Natural killer cell (primary cell): ENCODE results near the gene KLK15. TPM values are rescaled to one million over a fixed set of nuclear protein-coding genes. Genes with fewer than 3 reads are reported as not detected.

Source experiments
- ATAC-seq, 3 donors: fragments of 150-1000 bp in 2 of 3; fragments of 200-7000 bp in 1 of 3; cut with Tn5 transposase; 1 replicate in 1 of 3; 2 replicates in 2 of 3; pipeline ENCODE4 v1.10.0; 2021; ENCODE audit warnings: mild to moderate bottlenecking in 2 of 3, moderate library complexity in 2 of 3
- DNase-seq, 2 donors: peaks; one replicate each; pipeline versions ENCODE4 v3.0.0 to v3.0.0-alpha.2; 2013 to 2021; ENCODE audit warnings: mixed read lengths in 1 of 2
- H3K27ac ChIP-seq: one replicate; pipeline ENCODE4 v1.5.1; 2013; ENCODE audit warnings: mild to moderate bottlenecking, low read length
- H3K27me3 ChIP-seq: one replicate; pipeline ENCODE4 v1.6.1; 2013; ENCODE audit warnings: low read length; ENCODE audit not compliant: control insufficient read depth, insufficient read depth
- H3K36me3 ChIP-seq: one replicate; pipeline ENCODE4 v1.6.1; 2013; ENCODE audit warnings: low read length; ENCODE audit not compliant: control insufficient read depth, insufficient read depth
- H3K4me1 ChIP-seq: one replicate; pipeline ENCODE4 v1.6.1; 2013; ENCODE audit warnings: low read length; ENCODE audit not compliant: control insufficient read depth, insufficient read depth
- H3K4me3 ChIP-seq: one replicate; pipeline ENCODE4 v1.5.1; 2013; ENCODE audit warnings: low read length
- H3K9me3 ChIP-seq: one replicate; pipeline ENCODE4 v1.6.1; 2013; ENCODE audit warnings: low read length; ENCODE audit not compliant: control insufficient read depth, insufficient read depth
- H3K27ac Mint-ChIP-seq, 2 donors: one replicate each; pipeline ENCODE4 v1.8.0; 2022; ENCODE audit warnings: mild to moderate bottlenecking in 2 of 2, mixed read lengths in 2 of 2, moderate library complexity in 1 of 2
- H3K27me3 Mint-ChIP-seq, 2 donors: one replicate each; pipeline ENCODE4 v1.8.0; 2022; ENCODE audit warnings: low read depth in 2 of 2, mixed read lengths in 2 of 2
- H3K36me3 Mint-ChIP-seq: one replicate; pipeline ENCODE4 v1.8.0; 2022; ENCODE audit warnings: mixed read lengths
- H3K4me1 Mint-ChIP-seq, 2 donors: one replicate each; pipeline ENCODE4 v1.8.0; 2022; ENCODE audit warnings: mixed read lengths in 2 of 2
- H3K4me3 Mint-ChIP-seq: one replicate; pipeline ENCODE4 v1.8.0; 2022; ENCODE audit warnings: mild to moderate bottlenecking, moderate library complexity, mixed read lengths
- H3K9me3 Mint-ChIP-seq, 2 donors: one replicate each; pipeline ENCODE4 v1.8.0; 2022; ENCODE audit warnings: mixed read lengths in 2 of 2
- WGBS: methylation state at CpG from one replicate; pipeline ENCODE4 v1.1.7; 2013; ENCODE audit warnings: missing lambda C conversion rate; ENCODE audit not compliant: insufficient coverage; 5-methylcytosine and 5-hydroxymethylcytosine counted together
- intact Hi-C: fragments of 100-400 bp; cut with micrococcal nuclease; formaldehyde crosslinking; loops from one replicate; pipeline ENCODE4 v1.14.2; 2022
- total RNA-seq, 4 donors: library from RNA; stranded (reverse); fragments of 120-200 nt in 1 of 4; gene quantifications; one replicate each; pipeline versions ENCODE4 v1.2.3 to v1.2.4, GENCODE V29; 2013 to 2022
- TF ChIP-seq, protein P1 (sequence below): fragments of 200-600 bp; IDR thresholded peaks from one replicate; pipeline ENCODE4 v1.8.0; 2022; ENCODE audit warnings: antibody characterized with exemption

Gene KLK15
- total RNA-seq, 3 donors from 2014 or later (not counting 1 experiment from before 2014, with no cell fraction given), result not detected

DNA sequence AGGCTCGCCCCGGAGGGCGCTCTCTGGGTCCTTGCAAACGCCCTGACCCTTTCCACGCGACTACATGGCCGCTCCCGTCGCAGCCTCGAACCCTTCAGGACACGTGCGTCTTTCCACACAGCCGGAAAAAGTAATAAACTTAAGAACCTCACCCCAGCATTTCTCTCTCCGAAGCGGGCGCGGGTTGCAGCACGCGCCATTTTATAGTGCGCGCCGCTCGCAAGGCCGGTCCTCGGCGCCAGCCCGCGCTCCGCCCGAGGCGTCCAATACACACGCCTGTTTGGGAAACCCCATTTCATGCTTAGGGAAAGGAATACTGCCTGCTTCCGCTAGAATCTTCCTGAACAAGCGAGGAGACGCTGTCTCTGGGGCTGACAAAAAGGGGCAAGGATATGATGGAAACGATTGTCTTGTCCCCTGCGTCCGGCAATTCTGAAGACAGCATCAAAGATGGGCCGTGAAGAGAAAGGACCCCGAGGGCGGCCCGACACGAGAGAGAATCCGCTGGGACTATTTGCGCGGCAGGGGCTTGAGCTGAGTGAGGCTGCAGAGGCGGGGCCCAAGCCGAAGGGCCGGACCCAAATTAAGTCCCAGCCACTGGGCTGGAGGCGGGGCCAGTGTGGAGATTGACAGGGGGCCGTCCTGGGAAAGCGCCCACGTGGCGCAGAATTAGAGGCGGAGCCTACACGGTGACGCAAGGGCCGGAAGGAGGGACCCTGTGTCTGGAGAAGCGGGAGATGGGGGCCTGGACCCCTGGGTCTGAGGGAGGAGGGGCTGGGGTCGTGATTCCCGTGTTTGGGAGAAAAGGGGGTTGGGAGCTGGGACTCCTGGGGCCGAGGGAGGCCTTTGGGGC, 28.7 kb downstream of the KLK15 start:
- H3K27me3 ChIP-seq, result no peaks in the 10 kb centered on the region
- H3K27ac Mint-ChIP-seq, result peak overlapping the region; percentile 100
- no peaks in the 10 kb centered on the region for H3K36me3 Mint-ChIP-seq
- peaks cover 23 to 43% of the 10 kb centered on the region in 2 donors for H3K4me1 Mint-ChIP-seq
- peak overlapping the region; percentile 86 for H3K4me3 ChIP-seq
- no peaks in the 10 kb centered on the region for H3K27me3 Mint-ChIP-seq
- peak; percentile 94 to 98 (median 95) for ATAC-seq
- H3K9me3 Mint-ChIP-seq, result no peaks in the 10 kb centered on the region
- peaks cover 7% of the 10 kb centered on the region for H3K36me3 ChIP-seq
- intact Hi-C loops, result loop anchor here (10.0 kb wide), 1 partner anchor 80 kb away; the partner anchor contains the start of gene CLEC11A
- WGBS, result under 1% methylated on average over 62 of the region's 62 CpGs
- peak overlapping the region; percentile 94 for H3K27ac ChIP-seq
- peaks cover 17% of the 10 kb centered on the region for H3K4me1 ChIP-seq
- peak; percentile 97 to 98 for DNase-seq
- H3K4me3 Mint-ChIP-seq, result peak overlapping the region; percentile 99
- TF ChIP-seq, protein P1, sequence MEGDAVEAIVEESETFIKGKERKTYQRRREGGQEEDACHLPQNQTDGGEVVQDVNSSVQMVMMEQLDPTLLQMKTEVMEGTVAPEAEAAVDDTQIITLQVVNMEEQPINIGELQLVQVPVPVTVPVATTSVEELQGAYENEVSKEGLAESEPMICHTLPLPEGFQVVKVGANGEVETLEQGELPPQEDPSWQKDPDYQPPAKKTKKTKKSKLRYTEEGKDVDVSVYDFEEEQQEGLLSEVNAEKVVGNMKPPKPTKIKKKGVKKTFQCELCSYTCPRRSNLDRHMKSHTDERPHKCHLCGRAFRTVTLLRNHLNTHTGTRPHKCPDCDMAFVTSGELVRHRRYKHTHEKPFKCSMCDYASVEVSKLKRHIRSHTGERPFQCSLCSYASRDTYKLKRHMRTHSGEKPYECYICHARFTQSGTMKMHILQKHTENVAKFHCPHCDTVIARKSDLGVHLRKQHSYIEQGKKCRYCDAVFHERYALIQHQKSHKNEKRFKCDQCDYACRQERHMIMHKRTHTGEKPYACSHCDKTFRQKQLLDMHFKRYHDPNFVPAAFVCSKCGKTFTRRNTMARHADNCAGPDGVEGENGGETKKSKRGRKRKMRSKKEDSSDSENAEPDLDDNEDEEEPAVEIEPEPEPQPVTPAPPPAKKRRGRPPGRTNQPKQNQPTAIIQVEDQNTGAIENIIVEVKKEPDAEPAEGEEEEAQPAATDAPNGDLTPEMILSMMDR, result no peak
- H3K9me3 ChIP-seq, result no peaks in the 10 kb centered on the region

DNA sequence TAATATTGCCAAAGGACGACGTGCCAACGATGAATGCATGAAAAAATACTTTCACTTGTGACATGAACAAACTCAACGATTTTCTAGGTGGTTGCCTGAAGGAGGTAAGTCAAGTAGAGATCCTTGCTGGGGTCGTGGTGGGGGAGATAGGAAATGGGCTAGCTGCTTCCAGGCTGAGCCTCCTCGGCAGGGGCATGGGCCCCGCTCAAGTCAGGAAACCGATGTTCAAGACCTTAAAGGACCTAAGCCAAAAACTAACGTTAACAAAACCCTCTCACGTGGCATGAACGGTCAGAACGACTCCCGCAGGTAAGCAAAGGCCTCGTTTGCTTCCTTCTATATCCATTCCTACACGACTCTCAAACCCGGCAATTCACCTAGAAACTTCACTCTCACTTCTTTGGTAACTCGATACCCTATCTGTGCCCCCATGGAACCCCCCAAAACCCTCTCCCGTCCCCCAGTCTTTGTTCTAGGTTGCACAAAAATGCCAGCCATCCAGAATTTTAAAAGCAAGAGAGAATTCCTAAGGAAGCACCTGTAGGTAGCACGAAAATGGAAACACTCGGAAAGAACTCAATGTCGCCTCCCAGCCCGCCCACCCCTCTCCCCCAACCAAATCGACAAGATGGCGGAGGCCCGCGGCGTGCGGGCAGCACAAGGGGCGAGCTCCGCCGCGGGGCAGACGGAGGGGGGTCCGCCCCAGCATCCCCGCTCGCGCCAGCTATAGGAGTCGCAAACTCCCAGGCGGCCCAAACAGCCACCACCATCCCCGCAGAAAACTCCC, 29.5 kb downstream of the KLK15 start:
- peaks cover 23 to 43% of the 10 kb centered on the region in 2 donors for H3K4me1 Mint-ChIP-seq
- peak in 1 of 2 donors; percentile 42 for DNase-seq
- no peaks in the 10 kb centered on the region for H3K27me3 ChIP-seq
- peak overlapping the region; percentile 94 for H3K27ac ChIP-seq
- H3K4me1 ChIP-seq, result peaks cover 17% of the 10 kb centered on the region
- peak overlapping the region; percentile 86 for H3K4me3 ChIP-seq
- H3K4me3 Mint-ChIP-seq, result peak overlapping the region; percentile 99
- under 1% methylated on average over 40 of the region's 40 CpGs for WGBS
- no peaks in the 10 kb centered on the region for H3K36me3 Mint-ChIP-seq
- peak in 1 of 3 donors; percentile 0 for ATAC-seq
- H3K9me3 Mint-ChIP-seq, result no peaks in the 10 kb centered on the region
- TF ChIP-seq, protein P1, result no peak
- peak overlapping the region; percentile 100 for H3K27ac Mint-ChIP-seq
- peaks cover 9% of the 10 kb centered on the region for H3K36me3 ChIP-seq
- H3K27me3 Mint-ChIP-seq, result no peaks in the 10 kb centered on the region
- intact Hi-C loops, result loop anchor here (10.0 kb wide), 1 partner anchor 79 kb away; the partner anchor contains the start of gene CLEC11A
- H3K9me3 ChIP-seq, result no peaks in the 10 kb centered on the region

DNA sequence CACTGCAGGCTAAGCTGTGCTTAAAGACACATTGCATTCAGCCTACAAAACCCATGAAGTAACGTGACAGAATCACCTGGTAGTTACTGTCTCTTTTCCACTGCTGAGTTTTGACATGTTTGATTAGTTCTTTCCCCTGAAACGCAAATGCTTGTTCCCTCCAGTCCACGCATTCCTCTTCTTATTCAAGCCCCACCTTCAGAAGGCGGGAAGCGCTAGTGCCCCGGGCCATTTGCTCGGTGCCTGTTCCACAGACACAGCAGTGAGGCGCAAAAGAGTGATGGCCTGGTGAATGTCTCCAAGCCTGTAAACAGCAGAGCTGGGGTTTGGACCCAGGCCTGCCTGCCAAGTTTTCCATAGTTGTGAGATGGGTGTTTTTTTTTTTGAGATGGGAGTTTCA, 32.3 kb downstream of the KLK15 start:
- no peak overlapping the region for H3K4me3 Mint-ChIP-seq
- intact Hi-C loops, result loop anchor here (10.0 kb wide), 1 partner anchor 76 kb away; the partner anchor contains the start of gene CLEC11A
- no peaks in the 10 kb centered on the region for H3K36me3 Mint-ChIP-seq
- DNase-seq (no peak), ATAC-seq (no peak)
- TF ChIP-seq, protein P1, result no peak
- Histone ChIP-seq H3K27ac (no peak overlapping the region), H3K27me3 (no peaks in the 10 kb centered on the region), H3K4me1 (peaks cover 17% of the 10 kb centered on the region), H3K4me3 (no peak overlapping the region), H3K36me3 (peaks cover 26% of the 10 kb centered on the region), H3K9me3 (no peaks in the 10 kb centered on the region)
- WGBS, result 97% methylated on average over 8 of the region's 8 CpGs
- H3K27ac Mint-ChIP-seq, result no peak overlapping the region
- peaks cover 23 to 40% of the 10 kb centered on the region in 2 donors for H3K4me1 Mint-ChIP-seq
- no peaks in the 10 kb centered on the region for H3K27me3 Mint-ChIP-seq
- no peaks in the 10 kb centered on the region for H3K9me3 Mint-ChIP-seq
